Sciatic nerve (tissue), 2 donors: Measurements from ENCODE around the gene MIAT. TPM values are rescaled to one million over a fixed set of nuclear protein-coding genes. Genes with fewer than 3 reads are reported as not detected.
"Not testable (repeated sequence)": the region's sequence is repeated elsewhere in the genome, so short reads cannot be mapped to it uniquely, and the experiment has no call there.

Experiments
- ATAC-seq: fragments of 200-7000 bp; cut with Tn5 transposase; one replicate; pipeline ENCODE4 v1.9.1; 2020; ENCODE audit warnings: mild to moderate bottlenecking, moderate library complexity
- DNase-seq: peaks from one replicate; pipeline ENCODE4 v3.0.0-alpha.2; 2020; ENCODE audit warnings: low spot score
- intact Hi-C: fragments of 100-400 bp; cut with DNase I; formaldehyde crosslinking; loops from one replicate; pipeline ENCODE4 v1.14.2; 2022
- total RNA-seq: library from RNA; stranded (reverse); fragmentation: NEBNext Ultra II Directional; extraction: Animal tissue kit (Norgen Biotek cat#: 25700); gene quantifications from one replicate; pipeline ENCODE4 v1.2.1, GENCODE V29; 2021
- donor health status: DM: no; HTN: no; CAD: no.
- donor health status: DM: no; HTN: no; CAD: no.

MIAT gene
- total RNA-seq, 1 donor from 2014 or later: 2.7 TPM

- intact Hi-C loops: no loop called here
- no peak for DNase-seq
These were observed 26.8 kb downstream of the MIAT start for GRCh38 chr22:26684168-26684567.

GRCh38 chr22:26685601-26686000 is 28.2 kb downstream of the MIAT start:
- DNase-seq (no peak), ATAC-seq (no peak)
- intact Hi-C loops: no loop called here

More at GRCh38 chr22:26684168-26684567, 26.8 kb downstream of the MIAT start:
- no peak for ATAC-seq

- intact Hi-C loops: no loop called here
- DNase-seq: no peak
- ATAC-seq: no peak
These were observed 30.1 kb downstream of the MIAT start for GRCh38 chr22:26687439-26687838.

GRCh38 chr22:26689513-26690301 is 32.3 kb downstream of the MIAT start:
- DNase-seq: no peak
- ATAC-seq: no peak
- intact Hi-C loops: no loop called here

GRCh38 chr22:26690654-26691376 is 33.4 kb downstream of the MIAT start:
- no peak for DNase-seq
- intact Hi-C loops: no loop called here
- no peak for ATAC-seq

- intact Hi-C loops: no loop called here
- no peak for DNase-seq
- no peak for ATAC-seq
These were observed 34.0 kb downstream of the MIAT start for GRCh38 chr22:26691377-26691716.

GRCh38 chr22:26692215-26692614 is 34.8 kb downstream of the MIAT start:
- ATAC-seq: no peak
- intact Hi-C loops: no loop called here
- no peak for DNase-seq

- ATAC-seq (no peak), DNase-seq (no peak)
These were observed 39.8 kb downstream of the MIAT start for GRCh38 chr22:26697151-26697550.

GRCh38 chr22:26700462-26700861 is 43.1 kb downstream of the MIAT start:
- ATAC-seq: no peak
- intact Hi-C loops: no loop called here
- DNase-seq: no peak

More at GRCh38 chr22:26697151-26697550, 39.8 kb downstream of the MIAT start:
- intact Hi-C loops: no loop called here

- intact Hi-C loops: no loop called here
- DNase-seq: no peak
- no peak for ATAC-seq
These were observed 43.5 kb downstream of the MIAT start for GRCh38 chr22:26700886-26701285.

- ATAC-seq (no peak), DNase-seq (no peak)
- intact Hi-C loops: no loop called here
These were observed 43.9 kb downstream of the MIAT start for GRCh38 chr22:26701323-26701722.

- no peak for ATAC-seq
- no peak for DNase-seq
- intact Hi-C loops: no loop called here
These were observed 45.8 kb downstream of the MIAT start for GRCh38 chr22:26702906-26703830.

GRCh38 chr22:26705379-26705778 is 48.0 kb downstream of the MIAT start:
- intact Hi-C loops, ATAC-seq, DNase-seq: not testable (repeated sequence)

- ATAC-seq (no peak), DNase-seq (no peak)
- intact Hi-C loops: no loop called here
These were observed 49.7 kb downstream of the MIAT start for GRCh38 chr22:26707090-26707489.

- ATAC-seq (no peak), DNase-seq (no peak)
- intact Hi-C loops: no loop called here
These were observed 50.2 kb downstream of the MIAT start for GRCh38 chr22:26707581-26707980.

GRCh38 chr22:26708256-26709009 is 51.0 kb downstream of the MIAT start:
- ATAC-seq: no peak
- no peak for DNase-seq
- intact Hi-C loops: no loop called here

GRCh38 chr22:26709617-26710390 is 52.4 kb downstream of the MIAT start:
- DNase-seq: no peak
- no peak for ATAC-seq
- intact Hi-C loops: no loop called here
